Motor neuron (in vitro differentiated cells): ENCODE results near the gene JAML. TPM values are rescaled to one million over a fixed set of nuclear protein-coding genes. Genes with fewer than 3 reads are reported as not detected.

Experiments used
- ATAC-seq, 8 experiments: fragments of 200-7000 bp; cut with Tn5 transposase; replicated peaks in 6 of 8; 2 replicates each; pipeline ENCODE4 v1.8.0; 2021; ENCODE audit warnings: mild to moderate bottlenecking in 8 of 8, moderate library complexity in 8 of 8
- H3K27ac ChIP-seq, 2 donors: fragments of 250-450 bp; sonication (Bioruptor Pico); 2 replicates each; pipeline ENCODE4 v1.9.0; 2021; ENCODE audit warnings: antibody characterized with exemption in 2 of 2, mild to moderate bottlenecking in 2 of 2, moderate library complexity in 1 of 2
- H3K4me1 ChIP-seq, 2 donors: fragments of 250-450 bp; sonication (Bioruptor Pico); replicated peaks in 1 of 2; 2 replicates each; pipeline ENCODE4 v1.6.1; 2021; ENCODE audit warnings: antibody characterized with exemption in 2 of 2, mild to moderate bottlenecking in 2 of 2, moderate library complexity in 1 of 2
- H3K4me3 ChIP-seq, 5 donors: fragments of 250-450 bp; sonication (Bioruptor Pico); 2 replicates each; pipeline ENCODE4 v1.9.0; 2021; ENCODE audit warnings: antibody characterized with exemption in 5 of 5, mild to moderate bottlenecking in 5 of 5, moderate library complexity in 4 of 5
- WGBS, 10 experiments: fragments of 450-650 bp; shearing (Covaris generic); methylation state at CpG; one replicate each; pipeline ENCODE4 v1.0.0; 2022; 5-methylcytosine and 5-hydroxymethylcytosine counted together
- in situ Hi-C, 9 experiments: fragments of 400-800 bp; cut with MboI; loops; one replicate each; pipeline ENCODE4 v1.15.0; 2021; ENCODE audit warnings: low sequenced_read_pairs in 9 of 9, low pct_unique_long_range_greater_than_20kb in 2 of 9; ENCODE audit not compliant: unreplicated experiment in 9 of 9
- total RNA-seq, 8 experiments: library from RNA; unstranded; fragments of 300-600 nt; gene quantifications; 2 replicates each; pipeline versions ENCODE4 v1.2.3 to v1.2.4, GENCODE V29; 2022

JAML gene
- total RNA-seq, 8 experiments from 2014 or later, result 0.13 to 3.1 (median 1.4) TPM; not detected in 1

DNA sequence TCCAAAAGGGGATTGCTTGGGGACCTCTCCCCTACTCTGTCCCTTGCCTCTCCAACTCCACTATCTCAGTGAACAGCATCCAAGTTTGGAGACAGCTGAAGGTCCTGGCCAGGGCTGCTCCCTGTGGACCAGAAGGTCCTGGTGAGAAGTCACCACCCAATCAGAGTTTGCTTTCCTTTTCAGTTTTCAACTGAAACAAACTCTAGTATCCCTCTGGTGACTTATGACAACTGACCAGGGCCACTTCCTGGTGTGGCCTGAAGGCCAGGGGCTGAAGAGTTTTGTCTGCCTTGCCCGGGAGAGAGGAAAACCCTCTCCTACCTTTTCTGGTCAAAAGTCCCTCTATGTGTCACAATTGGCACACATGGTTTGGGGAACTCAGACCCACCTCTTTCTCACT lies 5.1 kb downstream of the JAML start:
- 83 to 100% (median 83%) methylated on average over 1 of the region's 1 CpG; no CpG with 5 or more reads in 7 of the 10 experiments for WGBS, 10 experiments
- Histone ChIP-seq H3K4me1 (no peaks in the 10 kb centered on the region), H3K27ac (no peak overlapping the region), H3K4me3 (no peak overlapping the region)
- in situ Hi-C loops, result no loop called here
- no peak for ATAC-seq

DNA sequence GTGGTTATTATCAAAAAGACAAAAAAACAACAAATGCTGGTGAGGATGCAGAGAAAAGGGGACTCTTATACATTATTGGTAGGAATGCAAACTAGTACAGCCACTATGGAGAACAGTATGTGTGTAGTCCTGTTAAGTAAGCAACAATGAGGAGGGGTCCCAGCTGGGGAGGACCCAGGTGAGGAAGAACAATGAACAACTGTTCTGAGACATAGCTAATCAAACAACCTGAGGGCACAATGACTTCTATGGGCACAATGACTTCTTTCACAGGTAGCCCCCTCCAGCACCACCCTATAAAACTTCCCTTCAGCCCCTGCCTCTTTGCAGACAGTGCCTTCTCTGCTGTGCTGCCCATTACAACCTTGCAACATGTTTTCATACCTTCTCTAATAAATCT lies 5.6 kb downstream of the JAML start:
- in situ Hi-C loops, result no loop called here
- no peak for ATAC-seq
- no peak overlapping the region for H3K27ac ChIP-seq
- H3K4me3 ChIP-seq, result no peak overlapping the region
- H3K4me1 ChIP-seq, result no peaks in the 10 kb centered on the region

DNA sequence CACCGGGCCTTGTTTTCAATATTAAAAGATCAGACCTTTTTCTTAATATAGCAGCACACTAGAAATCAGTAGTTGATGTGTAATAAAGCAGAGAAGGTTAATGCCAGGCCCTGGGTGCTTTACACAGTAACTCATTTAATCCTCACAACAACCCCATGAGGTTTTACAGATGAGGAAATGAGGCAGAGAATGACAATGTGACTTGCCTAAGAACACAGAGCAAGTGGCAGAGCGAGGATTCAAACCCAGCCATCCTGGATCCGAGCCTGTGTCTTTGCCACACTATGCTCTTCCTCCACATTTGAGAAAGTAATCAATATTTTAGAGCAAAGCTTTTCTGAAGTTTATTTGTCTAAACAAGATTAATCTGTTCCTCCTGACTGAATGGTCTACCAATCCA lies 7.2 kb downstream of the JAML start:
- H3K4me3 ChIP-seq, result no peak overlapping the region
- in situ Hi-C loops, result no loop called here
- 20 to 94% (median 72%) methylated on average over 1 to 3 of the region's 3 CpGs; no CpG with 5 or more reads in 1 of the 10 experiments for WGBS, 10 experiments
- ATAC-seq, result no peak
- H3K4me1 ChIP-seq, result no peaks in the 10 kb centered on the region
- no peak overlapping the region for H3K27ac ChIP-seq

DNA sequence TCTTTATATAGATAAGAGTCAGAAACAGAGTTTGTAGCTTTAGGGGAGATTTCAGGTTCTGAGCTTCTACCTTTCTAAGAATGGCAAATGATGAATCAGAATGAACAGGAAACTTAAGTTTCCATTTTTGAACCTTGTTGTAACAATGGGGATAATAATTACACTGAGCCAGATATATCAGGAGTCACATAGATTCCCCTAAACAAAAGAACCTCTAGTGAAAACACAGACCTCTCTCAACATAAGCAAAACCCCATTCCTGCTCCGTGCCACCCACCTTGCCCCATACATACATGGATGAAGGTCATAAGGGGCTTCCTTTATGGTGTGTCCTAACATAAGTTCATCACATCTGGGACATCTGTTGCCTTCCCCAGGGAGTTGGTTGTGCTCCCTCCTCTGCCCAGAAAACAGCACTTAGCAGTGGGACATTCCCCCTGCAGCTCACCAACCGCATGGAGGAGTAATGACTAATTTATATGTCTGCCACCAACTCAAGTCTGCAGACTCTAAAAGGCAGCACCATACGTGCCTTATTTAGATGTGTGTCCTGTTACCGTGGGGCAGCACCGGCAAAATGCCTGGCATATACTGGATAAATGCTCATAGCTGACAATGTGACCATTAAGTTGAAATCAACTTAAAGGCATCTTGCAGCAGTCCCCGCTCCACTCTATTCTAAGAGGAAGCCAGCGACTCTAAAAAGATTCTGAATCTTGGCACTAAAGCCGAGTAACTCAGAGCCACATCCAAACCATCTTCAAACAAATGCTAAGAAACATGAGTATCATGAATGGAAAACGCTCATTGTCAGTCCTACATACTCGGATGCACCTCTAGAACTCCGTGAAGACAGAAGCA lies 8.0 kb downstream of the JAML start:
- in situ Hi-C loops, result no loop called here
- Histone ChIP-seq H3K4me1 (no peaks in the 10 kb centered on the region), H3K4me3 (no peak overlapping the region), H3K27ac (no peak overlapping the region)
- ATAC-seq, result no peak
- 54 to 100% (median 73%) methylated on average over 2 to 10 of the region's 11 CpGs; no CpG with 5 or more reads in 1 of the 10 experiments for WGBS, 10 experiments

DNA sequence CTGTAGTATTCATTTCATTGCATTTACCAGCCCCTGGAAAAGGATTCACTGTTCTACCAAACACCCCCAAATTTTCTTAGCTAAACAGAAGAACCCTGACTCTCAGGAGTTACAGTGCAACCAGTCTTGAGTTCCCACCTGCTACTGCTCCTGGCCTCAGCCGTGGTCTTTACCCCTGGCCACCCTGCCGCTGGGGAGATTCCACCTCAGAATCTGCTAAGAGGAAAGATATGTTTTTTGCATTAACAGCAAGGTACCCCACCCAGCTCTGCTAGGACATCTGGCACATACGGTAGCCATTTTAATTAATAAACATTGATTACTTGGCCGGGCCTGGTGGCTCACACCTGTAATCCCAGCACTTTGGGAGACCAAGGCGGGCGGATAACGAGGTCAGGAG lies 9.0 kb downstream of the JAML start:
- Histone ChIP-seq H3K4me3 (no peak overlapping the region), H3K4me1 (no peaks in the 10 kb centered on the region), H3K27ac (no peak overlapping the region)
- 33 to 100% (median 80%) methylated on average over 1 to 7 of the region's 7 CpGs; no CpG with 5 or more reads in 4 of the 10 experiments for WGBS, 10 experiments
- in situ Hi-C loops, result no loop called here
- peak in 1 of 8 experiments; percentile 27 for ATAC-seq

DNA sequence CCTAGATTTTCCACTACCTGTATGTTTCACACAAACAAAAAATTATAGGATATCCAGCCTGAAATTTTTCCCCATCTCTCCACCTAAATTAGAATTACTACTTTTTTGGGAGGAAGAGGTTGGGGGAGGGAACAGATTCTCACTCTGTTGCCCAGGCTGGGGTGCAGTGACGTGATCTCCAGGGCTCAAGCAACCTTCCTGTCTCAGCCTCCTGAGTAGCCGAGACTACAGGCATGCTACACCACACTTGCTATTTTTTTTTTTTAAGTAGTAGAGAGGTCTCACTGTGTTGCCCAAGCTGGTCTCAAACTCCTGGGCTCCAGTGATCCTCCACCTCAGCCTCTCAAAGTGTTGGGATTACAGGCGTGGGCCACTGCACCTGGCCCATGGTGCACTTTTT lies 9.5 kb downstream of the JAML start:
- 71 to 100% (median 83%) methylated on average over 1 to 2 of the region's 3 CpGs; no CpG with 5 or more reads in 5 of the 10 experiments for WGBS, 10 experiments
- no peak overlapping the region for H3K4me3 ChIP-seq
- ATAC-seq, result no peak
- no peaks in the 10 kb centered on the region for H3K4me1 ChIP-seq
- in situ Hi-C loops, result no loop called here
- no peak overlapping the region for H3K27ac ChIP-seq

DNA sequence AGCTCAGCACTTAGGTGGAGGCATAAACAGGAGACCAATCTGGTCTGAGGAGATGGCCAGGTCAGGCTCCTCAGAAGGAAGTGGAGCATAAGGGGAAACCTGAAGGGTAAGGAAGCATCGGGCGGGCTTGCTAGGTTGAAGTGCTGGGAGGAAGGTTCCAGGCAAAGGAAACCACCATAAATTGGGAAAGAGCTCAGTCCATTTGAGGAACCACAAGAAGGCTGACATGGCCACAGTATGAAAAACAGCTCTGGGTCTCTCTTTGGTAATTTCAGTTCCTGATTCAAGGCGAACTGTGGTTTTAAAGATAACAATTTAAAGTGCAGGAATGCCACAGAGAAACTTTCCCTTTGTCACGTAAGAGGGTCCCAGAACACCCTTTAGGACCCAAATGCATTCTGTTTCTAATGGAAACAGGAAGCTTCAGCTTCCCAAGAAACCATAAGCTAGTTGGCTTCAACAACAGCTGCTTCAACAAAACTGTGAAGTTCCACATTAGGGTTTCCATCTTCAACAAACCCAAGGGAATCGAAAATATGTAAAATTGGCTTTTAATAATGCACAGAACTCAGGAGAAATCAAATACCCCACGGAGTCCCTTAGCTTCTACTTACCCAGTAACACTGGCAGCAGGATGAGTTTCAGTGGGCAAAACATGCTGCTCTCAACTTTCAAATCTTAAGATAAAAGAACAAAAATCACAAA lies 10.4 kb downstream of the JAML start:
- no peak overlapping the region for H3K4me3 ChIP-seq
- in situ Hi-C loops, result no loop called here
- WGBS, 10 experiments, result 15 to 100% (median 55%) methylated on average over 2 to 5 of the region's 6 CpGs; no CpG with 5 or more reads in 1 of the 10 experiments
- no peak overlapping the region for H3K27ac ChIP-seq
- no peaks in the 10 kb centered on the region for H3K4me1 ChIP-seq
- no peak for ATAC-seq

DNA sequence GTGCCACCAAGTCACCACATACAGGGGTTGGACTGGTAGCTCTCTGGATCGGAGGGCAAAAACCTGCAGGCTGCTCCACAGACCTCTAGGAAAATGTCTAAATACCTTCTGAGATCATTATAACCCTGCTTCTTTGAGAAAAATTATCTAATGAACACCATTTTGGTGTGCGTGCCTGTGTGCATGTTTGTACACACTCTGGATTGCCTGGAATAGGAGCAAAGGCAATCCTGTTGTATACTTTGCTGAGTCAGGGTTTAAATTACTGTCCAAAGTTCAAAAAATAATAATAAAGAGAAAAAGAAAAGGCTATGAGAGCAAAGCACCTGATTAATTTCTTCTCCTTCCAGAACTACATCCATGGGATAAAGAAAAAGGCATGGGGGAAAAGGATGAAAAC lies 11.0 kb downstream of the JAML start:
- H3K4me1 ChIP-seq, result no peaks in the 10 kb centered on the region
- no peak for ATAC-seq
- in situ Hi-C loops, result no loop called here
- H3K4me3 ChIP-seq, result no peak overlapping the region
- 63 to 94% (median 79%) methylated on average over 1 to 2 of the region's 2 CpGs; no CpG with 5 or more reads in 2 of the 10 experiments for WGBS, 10 experiments
- H3K27ac ChIP-seq, result no peak overlapping the region

DNA sequence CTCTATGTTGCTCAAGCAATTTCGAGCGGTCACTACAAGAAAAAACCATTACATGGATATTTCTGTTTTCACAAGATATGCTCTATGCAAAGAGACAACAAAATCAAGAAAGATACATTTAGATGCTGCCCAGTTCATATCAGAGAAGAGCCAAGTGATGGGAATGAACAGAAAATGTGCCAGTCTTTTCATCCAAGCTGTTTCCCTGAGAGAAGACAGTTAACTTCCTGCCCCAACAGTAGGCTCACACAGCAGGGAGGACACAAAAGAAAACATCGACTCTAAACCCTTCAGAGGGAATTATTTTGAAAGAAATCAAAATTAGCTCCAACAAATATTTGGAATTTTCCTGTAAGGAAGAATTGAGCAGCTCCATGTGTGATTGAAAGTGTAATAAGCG lies 11.6 kb downstream of the JAML start:
- ATAC-seq, result no peak
- H3K4me3 ChIP-seq, result no peak overlapping the region
- WGBS, 10 experiments, result 34 to 85% (median 54%) methylated on average over 1 to 4 of the region's 4 CpGs
- no peak overlapping the region for H3K27ac ChIP-seq
- in situ Hi-C loops, result no loop called here
- no peaks in the 10 kb centered on the region for H3K4me1 ChIP-seq

DNA sequence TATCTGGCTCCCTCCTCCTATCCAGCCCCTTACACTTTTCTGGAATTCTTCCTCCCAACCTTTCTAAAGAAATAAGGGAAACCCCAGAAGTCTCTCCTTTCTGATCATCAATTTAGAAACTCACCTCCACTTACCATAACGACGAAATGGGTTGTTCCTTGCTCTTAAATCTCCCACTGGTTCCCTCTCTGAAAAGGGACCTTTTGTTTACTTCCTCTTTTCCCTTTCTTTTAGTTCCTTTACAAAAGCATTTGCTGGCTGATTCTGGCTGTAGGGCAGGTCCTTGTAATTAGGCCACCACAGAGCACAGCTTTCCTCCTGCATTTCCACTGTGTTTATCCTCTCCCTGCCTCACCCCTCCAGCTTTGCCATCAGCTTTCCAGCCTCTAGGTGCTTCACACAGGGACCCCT lies 12.0 kb downstream of the JAML start:
- Histone ChIP-seq H3K4me1 (no peaks in the 10 kb centered on the region), H3K27ac (no peak overlapping the region), H3K4me3 (no peak overlapping the region)
- WGBS, 10 experiments, result 25 to 100% (median 47%) methylated on average over 2 of the region's 2 CpGs; no CpG with 5 or more reads in 1 of the 10 experiments
- in situ Hi-C loops, result no loop called here
- ATAC-seq, result no peak

DNA sequence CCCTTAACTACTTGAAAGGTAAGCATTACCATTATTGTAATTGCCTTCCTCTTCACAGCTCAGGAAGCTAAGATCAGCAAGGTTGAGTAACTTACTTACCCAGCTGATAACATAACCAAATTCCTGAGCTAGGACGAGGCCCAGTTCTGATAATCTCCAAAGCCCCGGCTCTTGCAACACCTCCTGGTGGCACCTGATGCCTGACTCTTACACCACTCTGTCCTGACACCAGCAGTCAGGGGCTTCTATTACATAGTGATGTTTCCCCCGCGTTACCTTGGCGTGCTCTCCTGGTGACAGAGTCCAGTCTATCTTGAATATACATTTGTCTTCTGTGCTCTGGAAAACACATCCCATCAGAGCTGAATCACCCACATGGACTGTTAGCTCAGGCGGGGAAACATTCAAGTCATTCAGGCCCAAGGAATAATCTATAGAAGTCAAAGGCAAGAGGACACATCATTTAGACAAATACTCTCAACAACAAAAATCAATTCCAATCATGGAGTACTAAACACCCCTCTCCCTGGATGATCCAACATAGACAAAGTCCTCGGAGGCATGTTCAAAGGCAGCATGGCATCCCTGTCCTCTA lies 12.6 kb downstream of the JAML start:
- ATAC-seq, result no peak

DNA sequence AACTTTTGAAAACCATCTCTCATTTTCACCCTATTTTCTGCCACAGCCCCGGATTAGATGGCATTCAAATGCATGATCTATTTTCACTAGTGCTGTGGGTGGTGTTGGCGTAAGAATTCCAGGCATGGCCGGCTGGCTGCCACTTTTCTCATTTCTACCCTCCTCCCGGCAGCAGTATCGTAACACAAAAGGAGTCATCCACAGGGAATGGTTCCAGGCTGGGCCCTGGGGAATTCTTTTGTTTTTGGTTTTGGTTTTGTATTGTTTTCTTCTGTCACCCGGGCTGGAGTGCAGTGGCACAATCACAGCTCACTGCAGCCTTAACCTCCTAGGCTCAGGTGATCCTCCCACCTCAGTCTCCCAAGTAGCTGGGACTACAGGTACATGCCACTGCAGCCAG lies 13.8 kb downstream of the JAML start:
- Histone ChIP-seq H3K4me3 (no peak overlapping the region), H3K27ac (no peak overlapping the region), H3K4me1 (no peaks in the 10 kb centered on the region)
- 6 to 48% (median 24%) methylated on average over 4 to 6 of the region's 6 CpGs; no CpG with 5 or more reads in 5 of the 10 experiments for WGBS, 10 experiments
- in situ Hi-C loops, result no loop called here
- ATAC-seq, result peak in 3 of 8 experiments; percentile 15 to 53 (median 29)

More for the DNA sequence above, 12.6 kb downstream of the JAML start:
- WGBS, 10 experiments, result 0 to 100% (median 75%) methylated on average over 1 to 7 of the region's 7 CpGs; no CpG with 5 or more reads in 1 of the 10 experiments
- Histone ChIP-seq H3K4me1 (no peaks in the 10 kb centered on the region), H3K4me3 (no peak overlapping the region), H3K27ac (no peak overlapping the region)
- in situ Hi-C loops, result no loop called here

DNA sequence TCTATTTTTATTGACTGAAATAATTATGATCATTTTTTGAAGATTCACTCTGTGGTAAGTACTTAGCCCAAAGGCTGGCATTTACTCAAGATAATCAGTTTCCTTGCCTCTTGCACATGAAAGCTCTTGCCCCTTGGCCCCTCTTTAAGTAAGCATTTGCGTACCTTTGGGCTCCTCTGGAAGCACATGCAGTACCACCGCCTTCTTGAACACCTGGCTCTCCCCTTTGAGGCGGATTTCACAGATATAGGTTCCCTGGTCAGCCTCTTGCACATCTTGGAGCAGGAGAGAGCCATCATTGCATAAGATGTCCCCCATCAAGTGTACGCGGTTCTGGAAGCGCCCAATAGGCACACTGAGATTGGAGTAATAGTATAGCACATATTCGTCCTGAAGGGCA lies 14.5 kb downstream of the JAML start:
- in situ Hi-C loops, result no loop called here
- H3K4me3 ChIP-seq, result no peak overlapping the region
- no peak for ATAC-seq
- H3K4me1 ChIP-seq, result no peaks in the 10 kb centered on the region
- no peak overlapping the region for H3K27ac ChIP-seq
- 59 to 100% (median 88%) methylated on average over 2 to 7 of the region's 7 CpGs; no CpG with 5 or more reads in 3 of the 10 experiments for WGBS, 10 experiments
